Urinary bladder (tissue), 4 donors: ENCODE measurements around the gene SLC9A9. TPM values are rescaled to one million over a fixed set of nuclear protein-coding genes. Genes with fewer than 3 reads are reported as not detected.
A peak's percentile ranks its signal among the peaks of the same experiment; 100 is the strongest.

Experiments used
- DNase-seq: peaks from one replicate; pipeline ENCODE4 v3.0.0-alpha.2; 2015; ENCODE audit errors: extremely low spot score
- H3K27ac ChIP-seq: one replicate; pipeline ENCODE4 v1.5.1; 2013; ENCODE audit warnings: low read depth, mild to moderate bottlenecking, moderate library complexity
- H3K36me3 ChIP-seq: one replicate; pipeline ENCODE4 v1.6.1; 2013; ENCODE audit warnings: mild to moderate bottlenecking, moderate library complexity; ENCODE audit not compliant: insufficient read depth
- H3K4me1 ChIP-seq: one replicate; pipeline ENCODE4 v1.6.1; 2013; ENCODE audit warnings: mild to moderate bottlenecking, moderate library complexity; ENCODE audit not compliant: insufficient read depth
- H3K4me3 ChIP-seq: one replicate; pipeline ENCODE4 v1.5.1; 2013; ENCODE audit warnings: low read depth, low read length
- WGBS: extraction: QIAGEN DNeasy Blood & Tissue Kit; methylation state at CpG from one replicate; pipeline ENCODE4 v1.1.7; 2013; 5-methylcytosine and 5-hydroxymethylcytosine counted together
- polyA plus RNA-seq: library from polyadenylated mRNA; stranded (reverse); fragments of 200-250 nt; gene quantifications from one replicate; pipeline ENCODE4 v1.2.3, GENCODE V29; 2013
- total RNA-seq: library from RNA; depleted of rRNA; stranded (reverse); fragments of >200 nt; gene quantifications from one replicate; pipeline ENCODE4 v1.2.3, GENCODE V29; 2014
- donor health status: healthy with polysubstance abuse.
- donor health status: healthy.

SLC9A9 gene
- total and polyA plus RNA-seq, 2 donors = 28.7 to 46.2 TPM

DNA sequence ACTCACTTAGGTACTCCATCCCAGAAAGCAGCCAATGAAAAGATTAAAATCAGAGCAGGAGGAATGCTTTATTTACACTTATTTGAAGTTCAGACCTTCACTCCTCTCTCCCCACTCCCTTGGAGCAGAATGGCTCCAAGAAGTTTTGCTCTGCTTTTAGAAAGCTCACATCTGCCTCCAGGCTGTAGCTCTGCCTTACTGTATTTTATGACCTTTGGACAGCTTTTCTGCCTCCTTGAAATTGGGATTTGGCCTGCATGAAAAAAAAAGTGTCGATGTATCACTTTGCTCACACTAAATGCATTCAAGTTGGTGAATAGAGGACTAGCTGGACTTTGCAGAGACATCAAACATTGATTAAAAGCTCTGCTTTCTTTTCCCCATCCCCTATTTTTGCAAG is 95.3 kb downstream of the SLC9A9 start:
- no peak overlapping the region for H3K4me3 ChIP-seq
- no peaks in the 10 kb centered on the region for H3K4me1 ChIP-seq
- H3K36me3 ChIP-seq = no peaks in the 10 kb centered on the region
- H3K27ac ChIP-seq = no peak overlapping the region
- WGBS = 34% methylated on average over 1 of the region's 1 CpG
- DNase-seq = peak; percentile 13

- 83% methylated on average over 4 of the region's 4 CpGs for WGBS
- H3K4me1 ChIP-seq = no peaks in the 10 kb centered on the region
- H3K27ac ChIP-seq = no peak overlapping the region
- no peak for DNase-seq
- no peaks in the 10 kb centered on the region for H3K36me3 ChIP-seq
- H3K4me3 ChIP-seq = no peak overlapping the region
Measured at GRCh38 chr3:143751643-143752178, 96.6 kb downstream of the SLC9A9 start.

DNA sequence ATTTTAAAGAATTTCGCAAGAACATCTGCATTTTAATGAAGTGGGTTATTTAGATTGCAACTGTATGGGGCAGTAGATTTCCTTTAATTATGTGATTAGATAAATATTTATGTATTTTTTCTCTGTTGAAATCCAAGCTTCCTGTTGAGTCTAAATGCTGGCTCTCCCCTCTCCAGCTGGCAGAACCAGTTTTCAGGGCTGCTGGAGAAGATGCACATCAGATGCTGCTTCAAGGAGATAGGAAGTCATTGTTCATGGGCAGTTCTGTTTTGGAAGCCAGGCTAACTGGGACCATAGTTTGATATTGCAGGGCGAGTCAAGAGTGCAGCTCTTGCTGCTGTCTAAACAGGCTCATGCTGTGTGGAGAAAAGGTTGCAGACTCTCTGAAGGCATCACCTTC is 97.4 kb downstream of the SLC9A9 start:
- DNase-seq = no peak
- Histone ChIP-seq H3K36me3 (no peaks in the 10 kb centered on the region), H3K4me3 (no peak overlapping the region), H3K4me1 (no peaks in the 10 kb centered on the region), H3K27ac (no peak overlapping the region)
- WGBS = 91% methylated on average over 2 of the region's 2 CpGs

GRCh38 chr3:143749926-143750325 is 98.3 kb downstream of the SLC9A9 start:
- DNase-seq = no peak
- Histone ChIP-seq H3K36me3 (no peaks in the 10 kb centered on the region), H3K27ac (no peak overlapping the region), H3K4me3 (no peak overlapping the region), H3K4me1 (no peaks in the 10 kb centered on the region)
- 89% methylated on average over 5 of the region's 5 CpGs for WGBS

DNA sequence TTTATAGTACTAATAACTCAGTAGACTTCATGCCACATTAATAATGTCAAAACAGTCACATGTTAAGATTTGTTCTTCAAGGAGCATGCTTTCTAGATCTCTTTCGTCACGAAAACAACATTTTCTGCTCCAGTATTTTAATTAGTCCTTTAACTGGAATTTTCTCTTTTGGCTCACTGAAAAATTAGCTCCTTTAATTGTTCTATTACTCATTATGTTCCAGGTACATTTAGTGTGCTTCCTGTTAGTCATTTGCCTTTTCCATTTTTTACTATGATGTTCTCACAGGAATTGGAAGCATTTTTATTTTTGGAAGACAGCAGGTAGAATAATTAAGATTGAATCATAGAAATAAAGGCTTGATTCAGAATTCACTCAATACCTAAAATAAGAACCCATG is 111.2 kb downstream of the SLC9A9 start:
- DNase-seq = no peak
- H3K27ac ChIP-seq = no peak overlapping the region
- H3K36me3 ChIP-seq = no peaks in the 10 kb centered on the region
- no peak overlapping the region for H3K4me3 ChIP-seq
- WGBS = 96% methylated on average over 2 of the region's 2 CpGs
- H3K4me1 ChIP-seq = no peaks in the 10 kb centered on the region

GRCh38 chr3:143736205-143736997 is 111.9 kb downstream of the SLC9A9 start:
- Histone ChIP-seq H3K36me3 (no peaks in the 10 kb centered on the region), H3K27ac (no peak overlapping the region), H3K4me3 (no peak overlapping the region), H3K4me1 (no peaks in the 10 kb centered on the region)
- DNase-seq = no peak
- WGBS = 65% methylated on average over 5 of the region's 5 CpGs

GRCh38 chr3:143731776-143732175 is 116.5 kb downstream of the SLC9A9 start:
- Histone ChIP-seq H3K4me1 (no peaks in the 10 kb centered on the region), H3K4me3 (no peak overlapping the region), H3K36me3 (no peaks in the 10 kb centered on the region), H3K27ac (no peak overlapping the region)
- no peak for DNase-seq
- 86% methylated on average over 2 of the region's 2 CpGs for WGBS

- Histone ChIP-seq H3K4me3 (no peak overlapping the region), H3K27ac (no peak overlapping the region), H3K4me1 (no peaks in the 10 kb centered on the region), H3K36me3 (no peaks in the 10 kb centered on the region)
- DNase-seq = no peak
- 99% methylated on average over 1 of the region's 1 CpG for WGBS
Measured at GRCh38 chr3:143731320-143731719, 116.9 kb downstream of the SLC9A9 start.

- no peaks in the 10 kb centered on the region for H3K36me3 ChIP-seq
- DNase-seq = no peak
- H3K27ac ChIP-seq = no peak overlapping the region
- H3K4me3 ChIP-seq = no peak overlapping the region
- 18% methylated on average over 3 of the region's 3 CpGs for WGBS
- H3K4me1 ChIP-seq = no peaks in the 10 kb centered on the region
Measured at GRCh38 chr3:143727391-143727790, 120.9 kb downstream of the SLC9A9 start.

- no peak for DNase-seq
- Histone ChIP-seq H3K4me1 (no peaks in the 10 kb centered on the region), H3K4me3 (no peak overlapping the region), H3K36me3 (no peaks in the 10 kb centered on the region), H3K27ac (no peak overlapping the region)
- 63% methylated on average over 1 of the region's 1 CpG for WGBS
Measured at GRCh38 chr3:143726727-143727126, 121.5 kb downstream of the SLC9A9 start.

DNA sequence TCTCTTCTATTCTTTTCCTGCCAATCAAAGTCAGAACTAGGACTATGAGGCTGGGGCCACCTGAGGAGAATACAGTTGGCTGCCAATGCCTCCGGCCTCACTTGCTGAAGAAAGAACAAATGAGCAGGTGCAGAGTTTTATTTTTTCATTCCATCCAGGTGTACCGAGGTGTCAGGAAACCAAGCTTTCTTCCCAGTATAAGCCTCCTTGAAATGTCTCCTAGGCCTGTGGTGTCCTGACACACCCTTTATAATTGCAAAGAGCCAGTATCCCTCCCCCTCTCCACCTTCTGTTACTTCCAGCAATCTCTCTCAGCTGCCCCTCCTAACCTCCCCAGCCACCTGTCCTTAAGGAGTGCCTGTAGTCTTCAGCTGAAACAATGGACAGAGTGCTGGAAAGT is 127.9 kb downstream of the SLC9A9 start:
- H3K4me1 ChIP-seq = no peaks in the 10 kb centered on the region
- H3K36me3 ChIP-seq = no peaks in the 10 kb centered on the region
- over 99% methylated on average over 2 of the region's 2 CpGs for WGBS
- no peak overlapping the region for H3K27ac ChIP-seq
- DNase-seq = no peak
- no peak overlapping the region for H3K4me3 ChIP-seq

GRCh38 chr3:143718463-143718862 is 129.8 kb downstream of the SLC9A9 start:
- Histone ChIP-seq H3K4me1 (no peaks in the 10 kb centered on the region), H3K27ac (no peak overlapping the region), H3K4me3 (no peak overlapping the region), H3K36me3 (no peaks in the 10 kb centered on the region)
- 91% methylated on average over 7 of the region's 7 CpGs for WGBS
- no peak for DNase-seq

- no peak for DNase-seq
- no peak overlapping the region for H3K4me3 ChIP-seq
- no peaks in the 10 kb centered on the region for H3K36me3 ChIP-seq
- no peak overlapping the region for H3K27ac ChIP-seq
- H3K4me1 ChIP-seq = no peaks in the 10 kb centered on the region
- WGBS = 88% methylated on average over 4 of the region's 4 CpGs
Measured at GRCh38 chr3:143716731-143717130, 131.5 kb downstream of the SLC9A9 start.

DNA sequence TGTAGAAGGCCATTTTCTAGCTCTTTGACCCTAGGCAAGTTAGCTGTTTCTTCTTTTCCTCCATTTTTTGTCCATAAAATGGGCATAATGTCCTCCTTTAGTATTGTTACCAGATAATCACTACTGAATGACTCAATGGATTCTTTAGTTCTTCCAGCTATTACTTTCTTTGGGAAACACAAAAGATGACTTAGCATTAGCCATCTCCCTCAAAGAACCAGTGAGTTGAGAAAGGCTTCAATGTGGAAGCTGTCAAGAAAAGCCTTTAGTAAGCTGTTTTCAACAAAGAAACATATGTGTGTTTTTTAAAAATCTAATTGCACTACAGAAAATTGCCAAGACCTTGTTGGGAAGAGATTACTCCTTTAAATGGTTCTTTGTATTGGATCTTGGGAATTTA is 135.7 kb downstream of the SLC9A9 start:
- no peak for DNase-seq
- no peaks in the 10 kb centered on the region for H3K4me1 ChIP-seq
- no peaks in the 10 kb centered on the region for H3K36me3 ChIP-seq
- no peak overlapping the region for H3K27ac ChIP-seq
- no peak overlapping the region for H3K4me3 ChIP-seq
